Hepatocyte (in vitro differentiated cells): ENCODE results near the gene ADGRF1. TPM values are rescaled to one million over a fixed set of nuclear protein-coding genes. Genes with fewer than 3 reads are reported as not detected.

Experiments
- DNase-seq: peaks from one replicate; pipeline ENCODE4 v3.0.0-alpha.2; 2016; ENCODE audit warnings: low spot score
- H2AFZ ChIP-seq: fragments of 200-600 bp; sonication (generic); 2 replicates; pipeline ENCODE4 v1.6.0; 2016; ENCODE audit warnings: antibody characterized with exemption, mild to moderate bottlenecking
- H3K27ac ChIP-seq: fragments of 200-600 bp; sonication (generic); 2 replicates; pipeline ENCODE4 v1.5.1; 2016; ENCODE audit warnings: mild to moderate bottlenecking
- H3K27me3 ChIP-seq: fragments of 200-600 bp; sonication (generic); 2 replicates; pipeline ENCODE4 v1.6.1; 2016
- H3K36me3 ChIP-seq: fragments of 200-600 bp; sonication (generic); replicated peaks from 2 replicates; pipeline ENCODE4 v1.5.1; 2016; ENCODE audit warnings: low read depth; ENCODE audit not compliant: insufficient read depth
- H3K4me1 ChIP-seq: fragments of 200-600 bp; sonication (generic); 2 replicates; pipeline ENCODE4 v1.5.1; 2016; ENCODE audit warnings: mild to moderate bottlenecking, moderate library complexity; ENCODE audit not compliant: insufficient read depth
- H3K4me2 ChIP-seq: fragments of 200-600 bp; sonication (generic); 2 replicates; pipeline ENCODE4 v1.6.0; 2016
- H3K4me3 ChIP-seq: fragments of 200-600 bp; sonication (generic); 2 replicates; pipeline ENCODE4 v1.5.1; 2016; ENCODE audit warnings: mild to moderate bottlenecking
- H3K79me2 ChIP-seq: fragments of 200-600 bp; sonication (generic); 2 replicates; pipeline ENCODE4 v1.6.0; 2017; ENCODE audit warnings: mild to moderate bottlenecking
- H3K9me2 ChIP-seq: fragments of 200-600 bp; sonication (generic); replicated peaks from 2 replicates; pipeline ENCODE4 v1.6.0; 2017; ENCODE audit warnings: mild to moderate bottlenecking; ENCODE audit not compliant: insufficient read depth
- H3K9me3 ChIP-seq: fragments of 200-600 bp; sonication (generic); 2 replicates; pipeline ENCODE4 v1.5.1; 2016; ENCODE audit warnings: low read depth, mild to moderate bottlenecking
- H4K20me1 ChIP-seq: fragments of 200-600 bp; sonication (generic); 2 replicates; pipeline ENCODE4 v1.6.0; 2016; ENCODE audit warnings: mild to moderate bottlenecking; ENCODE audit not compliant: insufficient read depth, poor library complexity, severe bottlenecking
- EZH2 ChIP-seq: fragments of 200-600 bp; sonication (generic); IDR thresholded peaks from 2 replicates; pipeline ENCODE4 v1.6.1; 2016; ENCODE audit warnings: antibody characterized with exemption, mild to moderate bottlenecking, borderline replicate concordance
- EZH2phosphoT487 ChIP-seq: fragments of 200-600 bp; sonication (generic); IDR thresholded peaks from one replicate; pipeline ENCODE4 v1.6.1; 2018; ENCODE audit warnings: antibody characterized with exemption, mild to moderate bottlenecking, low read depth, moderate library complexity; ENCODE audit not compliant: unreplicated experiment, severe bottlenecking
- WGBS: methylation state at CpG from one replicate; pipeline ENCODE4 v1.1.6; 2016; ENCODE audit warnings: low lambda C conversion rate; ENCODE audit errors: missing lambda C conversion rate; 5-methylcytosine and 5-hydroxymethylcytosine counted together
- polyA plus RNA-seq: library from polyadenylated mRNA; unstranded; fragments of >200 nt; fragmentation: Nextera tagmentation; extraction: Ambion mirVana; gene quantifications from 2 replicates; pipeline ENCODE4 v1.2.1, GENCODE V29; 2016
- total RNA-seq: library from RNA; depleted of rRNA; stranded (reverse); fragments of >200 nt; gene quantifications from 2 replicates; pipeline ENCODE4 v1.2.3, GENCODE V29; 2014
- TF ChIP-seq, protein P1 (sequence below): fragments of 200-600 bp; sonication (generic); IDR thresholded peaks from 2 replicates; pipeline ENCODE4 v1.5.1; 2016; ENCODE audit warnings: antibody characterized with exemption, mild to moderate bottlenecking; ENCODE audit not compliant: poor library complexity

ADGRF1 gene
- total and polyA plus RNA-seq, 2 experiments from 2014 or later: 1.7 to 2.8 TPM

DNA sequence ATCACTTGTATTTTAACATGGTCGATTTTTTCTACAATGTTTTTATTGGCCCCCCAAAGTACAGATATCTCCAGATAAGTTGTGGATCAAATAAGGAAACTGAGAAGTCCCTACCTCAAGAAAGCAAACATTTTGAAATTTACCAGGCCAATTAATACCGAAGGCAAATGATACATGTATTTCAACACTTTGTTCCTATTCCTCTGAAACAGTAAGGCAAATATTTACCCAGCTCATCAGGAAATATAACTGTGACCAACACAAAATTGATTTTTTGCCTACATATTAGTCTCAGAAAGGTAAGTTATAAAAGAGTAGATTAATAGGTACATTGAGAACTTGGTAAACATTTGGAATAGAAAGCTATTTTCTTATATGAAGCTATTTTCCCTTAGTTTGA, 69.1 kb downstream of the ADGRF1 start:
- no peaks in the 10 kb centered on the region for H4K20me1 ChIP-seq
- H3K9me2 ChIP-seq: no peaks in the 10 kb centered on the region
- H3K9me3 ChIP-seq: no peaks in the 10 kb centered on the region
- TF ChIP-seq EZH2phosphoT487 (no peak), EZH2 (no peak)
- TF ChIP-seq, protein P1, sequence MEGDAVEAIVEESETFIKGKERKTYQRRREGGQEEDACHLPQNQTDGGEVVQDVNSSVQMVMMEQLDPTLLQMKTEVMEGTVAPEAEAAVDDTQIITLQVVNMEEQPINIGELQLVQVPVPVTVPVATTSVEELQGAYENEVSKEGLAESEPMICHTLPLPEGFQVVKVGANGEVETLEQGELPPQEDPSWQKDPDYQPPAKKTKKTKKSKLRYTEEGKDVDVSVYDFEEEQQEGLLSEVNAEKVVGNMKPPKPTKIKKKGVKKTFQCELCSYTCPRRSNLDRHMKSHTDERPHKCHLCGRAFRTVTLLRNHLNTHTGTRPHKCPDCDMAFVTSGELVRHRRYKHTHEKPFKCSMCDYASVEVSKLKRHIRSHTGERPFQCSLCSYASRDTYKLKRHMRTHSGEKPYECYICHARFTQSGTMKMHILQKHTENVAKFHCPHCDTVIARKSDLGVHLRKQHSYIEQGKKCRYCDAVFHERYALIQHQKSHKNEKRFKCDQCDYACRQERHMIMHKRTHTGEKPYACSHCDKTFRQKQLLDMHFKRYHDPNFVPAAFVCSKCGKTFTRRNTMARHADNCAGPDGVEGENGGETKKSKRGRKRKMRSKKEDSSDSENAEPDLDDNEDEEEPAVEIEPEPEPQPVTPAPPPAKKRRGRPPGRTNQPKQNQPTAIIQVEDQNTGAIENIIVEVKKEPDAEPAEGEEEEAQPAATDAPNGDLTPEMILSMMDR: no peak
- no peaks in the 10 kb centered on the region for H3K27me3 ChIP-seq
- no peaks in the 10 kb centered on the region for H3K4me1 ChIP-seq
- no peak overlapping the region for H3K27ac ChIP-seq
- WGBS: 63% methylated on average over 2 of the region's 2 CpGs
- H3K79me2 ChIP-seq: no peaks in the 10 kb centered on the region
- H3K4me3 ChIP-seq: no peak overlapping the region
- H2AFZ ChIP-seq: no peak overlapping the region
- H3K4me2 ChIP-seq: no peak overlapping the region
- DNase-seq: no peak
- H3K36me3 ChIP-seq: no peaks in the 10 kb centered on the region

DNA sequence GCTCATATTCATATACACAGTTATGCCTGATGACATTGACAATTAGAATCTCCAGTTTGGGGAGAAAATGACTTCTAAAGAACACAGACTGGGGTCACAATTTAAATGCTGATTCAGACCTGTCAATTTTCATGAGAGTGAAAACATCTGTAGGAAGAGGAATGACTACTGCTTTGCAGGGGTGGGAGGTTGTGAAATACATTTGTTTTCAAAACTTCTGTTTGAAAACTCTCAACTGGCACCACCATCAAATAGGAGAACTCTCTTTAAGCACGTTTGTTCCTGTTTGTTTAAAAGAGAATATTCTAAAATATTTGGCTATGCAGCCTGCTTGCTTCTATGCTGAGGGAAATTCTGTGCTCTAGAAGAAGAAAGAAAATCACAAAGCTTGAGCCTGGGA, 69.6 kb downstream of the ADGRF1 start:
- Histone ChIP-seq H3K27me3 (no peaks in the 10 kb centered on the region), H3K9me2 (no peaks in the 10 kb centered on the region), H3K4me2 (no peak overlapping the region), H3K79me2 (no peaks in the 10 kb centered on the region), H3K27ac (no peak overlapping the region), H2AFZ (no peak overlapping the region), H3K4me3 (no peak overlapping the region), H3K9me3 (no peaks in the 10 kb centered on the region), H3K4me1 (no peaks in the 10 kb centered on the region), H3K36me3 (no peaks in the 10 kb centered on the region), H4K20me1 (no peaks in the 10 kb centered on the region)
- WGBS: 52% methylated on average over 1 of the region's 1 CpG
- TF ChIP-seq EZH2phosphoT487 (no peak), EZH2 (no peak)
- TF ChIP-seq, protein P1: no peak
- DNase-seq: no peak

DNA sequence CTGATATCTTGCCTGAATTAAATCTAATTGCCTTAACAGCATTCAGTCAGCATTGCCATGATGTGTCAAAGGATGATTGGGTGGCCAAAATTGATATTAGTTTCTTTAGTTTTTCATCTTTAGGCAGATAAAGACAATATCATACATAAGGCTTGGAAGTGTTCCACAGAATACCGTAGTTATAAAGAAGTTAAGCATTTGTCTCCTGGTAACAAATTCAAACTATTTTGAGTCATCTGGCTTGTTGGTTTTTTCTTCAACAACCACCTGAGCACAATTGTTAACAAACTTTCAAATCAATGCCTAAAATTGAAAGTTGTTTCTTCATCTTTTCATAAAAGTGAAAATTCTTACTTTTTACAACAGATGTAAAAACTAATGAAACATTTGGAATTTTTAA, 72.9 kb downstream of the ADGRF1 start:
- TF ChIP-seq, protein P1: no peak
- TF ChIP-seq EZH2phosphoT487: no peak
- no peaks in the 10 kb centered on the region for H3K9me2 ChIP-seq
- H2AFZ ChIP-seq: no peak overlapping the region
- no peak overlapping the region for H3K4me2 ChIP-seq
- no peak overlapping the region for H3K27ac ChIP-seq
- no peaks in the 10 kb centered on the region for H3K27me3 ChIP-seq
- H3K4me3 ChIP-seq: no peak overlapping the region
- no peaks in the 10 kb centered on the region for H3K4me1 ChIP-seq
- no peaks in the 10 kb centered on the region for H4K20me1 ChIP-seq
- no peak for DNase-seq
- H3K36me3 ChIP-seq: no peaks in the 10 kb centered on the region
- H3K9me3 ChIP-seq: no peaks in the 10 kb centered on the region
- WGBS: 86% methylated on average over 1 of the region's 1 CpG
- H3K79me2 ChIP-seq: no peaks in the 10 kb centered on the region

DNA sequence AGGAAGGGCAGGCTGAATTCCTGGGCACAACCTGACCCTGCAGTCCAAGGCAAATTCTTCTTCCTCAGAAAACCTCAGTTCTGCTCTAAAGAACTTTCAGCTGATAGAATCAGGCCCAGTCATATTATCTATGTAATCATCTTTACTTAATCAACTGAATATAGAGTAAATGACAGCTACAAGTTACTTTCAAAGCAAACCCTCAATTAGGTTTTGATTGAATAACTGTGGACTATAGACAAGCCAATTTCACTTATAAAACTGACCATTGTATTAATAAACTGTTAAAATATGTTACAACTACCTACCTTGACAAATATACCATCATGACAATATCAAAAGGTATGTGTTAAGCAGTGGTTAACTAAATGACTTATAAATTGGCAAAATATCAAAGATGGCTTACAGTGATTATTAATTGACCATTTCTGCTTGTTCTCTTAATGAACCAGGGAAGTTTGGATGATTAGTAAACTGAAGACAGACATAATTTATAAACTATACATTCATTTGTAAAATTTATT, 74.2 kb downstream of the ADGRF1 start:
- Histone ChIP-seq H2AFZ (no peak overlapping the region), H3K79me2 (no peaks in the 10 kb centered on the region), H3K27me3 (no peaks in the 10 kb centered on the region), H3K4me2 (no peak overlapping the region), H3K4me3 (no peak overlapping the region), H3K9me2 (no peaks in the 10 kb centered on the region), H3K27ac (no peak overlapping the region), H4K20me1 (no peaks in the 10 kb centered on the region), H3K4me1 (no peaks in the 10 kb centered on the region), H3K36me3 (no peaks in the 10 kb centered on the region), H3K9me3 (no peaks in the 10 kb centered on the region)
- TF ChIP-seq EZH2phosphoT487 (no peak), EZH2 (no peak)
- TF ChIP-seq, protein P1: no peak
- DNase-seq: no peak
